H9 (cell line): ENCODE results near the gene YES1. TPM values are rescaled to one million over a fixed set of nuclear protein-coding genes. Genes with fewer than 3 reads are reported as not detected.

ENCODE experiments used
- DNase-seq: peaks from one replicate; pipeline ENCODE4 v3.0.0-alpha.2; 2017
- H2AFZ ChIP-seq: one replicate; pipeline ENCODE4 v1.6.1; 2013; ENCODE audit warnings: mild to moderate bottlenecking, low read length, control low read depth, moderate library complexity
- H2AK5ac ChIP-seq: 2 replicates; pipeline ENCODE4 v1.6.1; 2013; ENCODE audit warnings: low read length, control low read depth, mixed read lengths; ENCODE audit not compliant: insufficient read length
- H2BK120ac ChIP-seq: one replicate; pipeline ENCODE4 v1.6.1; 2013; ENCODE audit warnings: low read depth, mild to moderate bottlenecking, low read length, control low read depth, inconsistent platforms; ENCODE audit not compliant: poor library complexity, severe bottlenecking
- H2BK12ac ChIP-seq: 2 replicates; pipeline ENCODE4 v1.6.1; 2013; ENCODE audit warnings: low read length, control low read depth, mixed read lengths, low read depth; ENCODE audit not compliant: insufficient read length
- H2BK15ac ChIP-seq: 2 replicates; pipeline ENCODE4 v1.6.1; 2013; ENCODE audit warnings: low read depth, low read length, control low read depth
- H2BK20ac ChIP-seq: one replicate; pipeline ENCODE4 v1.6.1; 2013; ENCODE audit warnings: low read depth, mild to moderate bottlenecking, low read length, control low read depth, inconsistent platforms; ENCODE audit not compliant: poor library complexity, severe bottlenecking
- H2BK5ac ChIP-seq: 2 replicates; pipeline ENCODE4 v1.6.1; 2013; ENCODE audit warnings: low read length, control low read depth, mixed read lengths; ENCODE audit not compliant: insufficient read length
- H3K14ac ChIP-seq: 2 replicates; pipeline ENCODE4 v1.6.1; 2013; ENCODE audit warnings: low read length, control low read depth; ENCODE audit not compliant: insufficient read depth
- H3K18ac ChIP-seq: 2 replicates; pipeline ENCODE4 v1.6.1; 2013; ENCODE audit warnings: low read depth, mild to moderate bottlenecking, mixed read lengths, low read length, control low read depth; ENCODE audit not compliant: insufficient read length
- H3K23ac ChIP-seq: 2 replicates; pipeline ENCODE4 v1.6.1; 2013; ENCODE audit warnings: low read length, control low read depth, mixed read lengths, low read depth; ENCODE audit not compliant: insufficient read length
- H3K23me2 ChIP-seq: 2 replicates; pipeline ENCODE4 v1.6.1; 2013; ENCODE audit warnings: low read depth, mild to moderate bottlenecking, mixed read lengths, low read length, control low read depth; ENCODE audit not compliant: insufficient read length, poor library complexity, severe bottlenecking
- H3K27ac ChIP-seq: 2 replicates; pipeline ENCODE4 v1.5.1; 2013; ENCODE audit warnings: low read length, control low read depth, mixed read lengths, low read depth; ENCODE audit not compliant: insufficient read length
- H3K27me3 ChIP-seq: 2 replicates; pipeline ENCODE4 v1.6.1; 2013; ENCODE audit warnings: low read length, control low read depth, inconsistent platforms; ENCODE audit not compliant: insufficient read depth
- H3K4ac ChIP-seq: 2 replicates; pipeline ENCODE4 v1.6.1; 2013; ENCODE audit warnings: low read depth, mild to moderate bottlenecking, control low read depth, inconsistent platforms, low read length, moderate library complexity
- H3K4me1 ChIP-seq: 2 replicates; pipeline ENCODE4 v1.6.1; 2013; ENCODE audit warnings: low read length, control low read depth, inconsistent platforms; ENCODE audit not compliant: insufficient read depth
- H3K4me2 ChIP-seq: 2 replicates; pipeline ENCODE4 v1.6.1; 2013; ENCODE audit warnings: low read length, control low read depth, mixed read lengths; ENCODE audit not compliant: insufficient read length, insufficient read depth
- H3K56ac ChIP-seq: 2 replicates; pipeline ENCODE4 v1.6.1; 2013; ENCODE audit warnings: low read depth, mild to moderate bottlenecking, mixed read lengths, low read length, control low read depth; ENCODE audit not compliant: insufficient read length
- H3K79me1 ChIP-seq: 2 replicates; pipeline ENCODE4 v1.6.1; 2013; ENCODE audit warnings: low read depth, mild to moderate bottlenecking, moderate library complexity, low read length, control low read depth, inconsistent platforms; ENCODE audit not compliant: insufficient read depth, poor library complexity, severe bottlenecking
- H3K79me2 ChIP-seq: 2 replicates; pipeline ENCODE4 v1.6.1; 2013; ENCODE audit warnings: low read length, control low read depth, inconsistent platforms; ENCODE audit not compliant: insufficient read depth
- H3K9ac ChIP-seq: 2 replicates; pipeline ENCODE4 v1.6.1; 2013; ENCODE audit warnings: low read length, control low read depth, mixed read lengths; ENCODE audit not compliant: insufficient read length; ENCODE audit errors: extremely low read depth
- H3K9me3 ChIP-seq: one replicate; pipeline ENCODE4 v1.6.1; 2013; ENCODE audit warnings: low read depth, low read length, inconsistent platforms; ENCODE audit not compliant: control insufficient read depth
- H3T11ph ChIP-seq: one replicate; pipeline ENCODE4 v1.6.1; 2013; ENCODE audit warnings: mild to moderate bottlenecking, low read length, control low read depth, inconsistent platforms
- H4K20me1 ChIP-seq: one replicate; pipeline ENCODE4 v1.6.1; 2013; ENCODE audit not compliant: control insufficient read depth, insufficient read length, insufficient read depth
- H4K5ac ChIP-seq: 2 replicates; pipeline ENCODE4 v1.6.1; 2013; ENCODE audit warnings: low read depth, mild to moderate bottlenecking, mixed read lengths, low read length, control low read depth; ENCODE audit not compliant: insufficient read length
- H4K8ac ChIP-seq: replicated peaks from 2 replicates; pipeline ENCODE4 v1.6.1; 2013; ENCODE audit warnings: low read length, control low read depth, mixed read lengths, low read depth; ENCODE audit not compliant: insufficient read length
- H4K91ac ChIP-seq: 2 replicates; pipeline ENCODE4 v1.6.1; 2013; ENCODE audit warnings: low read depth, mild to moderate bottlenecking, moderate library complexity, mixed read lengths, low read length, control low read depth; ENCODE audit not compliant: insufficient read length
- H3K27ac Mint-ChIP-seq, 3 experiments: 2 replicates in 2 of 3; 3 replicates in 1 of 3; pipeline ENCODE4 v1.8.0; 2020 to 2021; ENCODE audit warnings: mixed read lengths in 3 of 3, mild to moderate bottlenecking in 1 of 3, moderate library complexity in 1 of 3
- H3K27me3 Mint-ChIP-seq: 2 replicates; pipeline ENCODE4 v1.8.0; 2021; ENCODE audit warnings: low read depth, mild to moderate bottlenecking, moderate library complexity, mixed read lengths
- H3K36me3 Mint-ChIP-seq, 3 experiments: 2 replicates in 2 of 3; 3 replicates in 1 of 3; pipeline ENCODE4 v1.8.0; 2020 to 2021; ENCODE audit warnings: low read depth in 3 of 3, mixed read lengths in 3 of 3; ENCODE audit not compliant: insufficient read depth in 1 of 3
- H3K4me1 Mint-ChIP-seq, 2 experiments: 2 replicates each; pipeline ENCODE4 v1.8.0; 2020; ENCODE audit warnings: mixed read lengths in 2 of 2
- H3K4me3 Mint-ChIP-seq, 2 experiments: 2 replicates in 1 of 2; 3 replicates in 1 of 2; pipeline ENCODE4 v1.8.0; 2020 to 2021; ENCODE audit warnings: mild to moderate bottlenecking in 2 of 2, mixed read lengths in 2 of 2, moderate library complexity in 1 of 2
- H3K9me3 Mint-ChIP-seq, 2 experiments: 2 replicates in 1 of 2; 3 replicates in 1 of 2; pipeline ENCODE4 v1.8.0; 2020; ENCODE audit warnings: mild to moderate bottlenecking in 2 of 2, mixed read lengths in 2 of 2, moderate library complexity in 1 of 2
- WGBS: extraction: QIAGEN DNeasy Blood & Tissue Kit; methylation state at CpG from one replicate; pipeline ENCODE4 v1.1.7; 2013; ENCODE audit warnings: missing lambda C conversion rate, low lambda C conversion rate, mixed read lengths; ENCODE audit not compliant: insufficient read length; ENCODE audit errors: extremely low coverage; 5-methylcytosine and 5-hydroxymethylcytosine counted together
- total RNA-seq: library from RNA; stranded (reverse); gene quantifications from 2 replicates; pipeline ENCODE4 v1.2.1, GENCODE V29; 2021
- TF ChIP-seq, protein P1 (sequence below): fragments of 200-600 bp; sonication (generic); conservative IDR thresholded peaks from 3 replicates; pipeline ENCODE4 v1.8.0; 2021; ENCODE audit warnings: antibody characterized with exemption, mild to moderate bottlenecking

Gene YES1
- total RNA-seq, 1 experiment from 2014 or later = 86.9 TPM

DNA sequence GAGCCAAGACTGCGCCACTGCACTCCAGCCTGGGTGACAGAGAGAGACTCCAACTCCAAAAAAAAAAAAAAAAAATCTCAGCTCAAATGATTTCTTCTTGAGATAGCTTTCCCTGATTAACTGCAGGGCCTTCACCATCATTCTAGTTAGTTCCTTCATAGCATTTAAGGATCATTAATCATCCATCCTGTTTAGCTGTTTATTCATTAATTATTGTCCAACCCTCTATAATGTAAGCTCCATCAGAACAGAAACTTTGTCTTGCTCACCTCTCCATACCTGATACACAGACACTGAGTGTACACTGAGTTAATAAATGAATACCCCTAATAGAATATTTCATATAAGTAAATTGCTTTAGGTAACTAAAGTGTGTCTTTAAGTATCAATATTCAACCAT is 57.4 kb downstream of the YES1 start:
- no peak overlapping the region for H2BK20ac ChIP-seq
- H4K5ac ChIP-seq = no peak overlapping the region
- Mint-ChIP-seq H3K4me3 (no peak overlapping the region), H3K27ac (no peak overlapping the region), H3K9me3 (no peaks in the 10 kb centered on the region), H3K36me3 (peaks cover 4 to 23% (median 18%) of the 10 kb centered on the region in 3 experiments; a peak in 5 of 7 replicates), H3K4me1 (no peaks in the 10 kb centered on the region), H3K27me3 (no peaks in the 10 kb centered on the region)
- no peak overlapping the region for H3K18ac ChIP-seq
- no peak overlapping the region for H3T11ph ChIP-seq
- no peak overlapping the region for H2BK120ac ChIP-seq
- peaks cover 2% of the 10 kb centered on the region; the same call in 1 of the 2 replicates for H3K79me2 ChIP-seq
- H4K8ac ChIP-seq = no peak overlapping the region
- peaks cover 4% of the 10 kb centered on the region for H3K79me1 ChIP-seq
- no peak overlapping the region for H3K14ac ChIP-seq
- H4K91ac ChIP-seq = no peak overlapping the region
- H2BK12ac ChIP-seq = no peak overlapping the region
- H3K27me3 ChIP-seq = no peaks in the 10 kb centered on the region
- H3K4ac ChIP-seq = no peak overlapping the region
- no peak overlapping the region for H3K27ac ChIP-seq
- no peak overlapping the region for H2AFZ ChIP-seq
- no peak for DNase-seq
- no peak overlapping the region for H2BK5ac ChIP-seq
- no peaks in the 10 kb centered on the region for H3K23me2 ChIP-seq
- no peaks in the 10 kb centered on the region for H4K20me1 ChIP-seq
- no CpG with 5 or more reads among the region's 1 CpG for WGBS
- H3K9me3 ChIP-seq = no peaks in the 10 kb centered on the region
- no peak overlapping the region for H3K56ac ChIP-seq
- TF ChIP-seq, protein P1, sequence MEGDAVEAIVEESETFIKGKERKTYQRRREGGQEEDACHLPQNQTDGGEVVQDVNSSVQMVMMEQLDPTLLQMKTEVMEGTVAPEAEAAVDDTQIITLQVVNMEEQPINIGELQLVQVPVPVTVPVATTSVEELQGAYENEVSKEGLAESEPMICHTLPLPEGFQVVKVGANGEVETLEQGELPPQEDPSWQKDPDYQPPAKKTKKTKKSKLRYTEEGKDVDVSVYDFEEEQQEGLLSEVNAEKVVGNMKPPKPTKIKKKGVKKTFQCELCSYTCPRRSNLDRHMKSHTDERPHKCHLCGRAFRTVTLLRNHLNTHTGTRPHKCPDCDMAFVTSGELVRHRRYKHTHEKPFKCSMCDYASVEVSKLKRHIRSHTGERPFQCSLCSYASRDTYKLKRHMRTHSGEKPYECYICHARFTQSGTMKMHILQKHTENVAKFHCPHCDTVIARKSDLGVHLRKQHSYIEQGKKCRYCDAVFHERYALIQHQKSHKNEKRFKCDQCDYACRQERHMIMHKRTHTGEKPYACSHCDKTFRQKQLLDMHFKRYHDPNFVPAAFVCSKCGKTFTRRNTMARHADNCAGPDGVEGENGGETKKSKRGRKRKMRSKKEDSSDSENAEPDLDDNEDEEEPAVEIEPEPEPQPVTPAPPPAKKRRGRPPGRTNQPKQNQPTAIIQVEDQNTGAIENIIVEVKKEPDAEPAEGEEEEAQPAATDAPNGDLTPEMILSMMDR = no peak
- no peak overlapping the region for H3K9ac ChIP-seq
- H2BK15ac ChIP-seq = no peak overlapping the region
- H3K4me2 ChIP-seq = no peak overlapping the region
- no peak overlapping the region for H2AK5ac ChIP-seq
- H3K23ac ChIP-seq = no peak overlapping the region
- H3K4me1 ChIP-seq = no peaks in the 10 kb centered on the region
